ENCODE measurements around the gene RABL6.
"Not testable (repeated sequence)": the region's sequence is repeated elsewhere in the genome, so short reads cannot be mapped to it uniquely, and the experiment has no call there.

RABL6 gene

GRCh38 chr9:136807281-136808074 is at the start of gene RABL6:
TSS of gene RABL6 (plus strand) at chr9:136807948. CDS start at chr9:136808197, 249 bp downstream.
- DNase-seq = peak; percentile 86

- DNase-seq = no peak
These were observed 48.7 kb upstream of the RABL6 start for GRCh38 chr9:136759001-136759400.

GRCh38 chr9:136759436-136760325 is 48.1 kb upstream of the RABL6 start:
- DNase-seq = no peak

DNA sequence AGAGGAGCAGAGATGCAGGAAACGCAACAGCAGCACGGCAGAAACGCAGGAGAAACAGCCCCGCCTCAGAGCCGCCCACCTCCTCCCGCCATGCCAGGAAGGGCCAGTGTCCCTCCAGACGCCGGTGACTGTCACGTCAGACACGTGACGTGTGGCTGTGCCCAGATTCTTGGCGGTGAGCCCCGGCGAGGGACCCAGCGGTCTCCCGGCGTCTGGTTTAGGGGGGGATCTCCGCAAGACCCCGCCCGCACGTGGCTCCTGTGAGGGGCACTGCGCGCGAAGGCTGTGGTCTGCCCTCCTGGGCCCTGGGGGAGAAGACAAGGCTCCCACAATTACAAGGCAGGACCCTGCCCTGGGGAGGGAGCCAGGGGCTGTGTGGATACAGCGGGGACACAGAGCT is 47.3 kb upstream of the RABL6 start:
- DNase-seq = no peak

- peak; percentile 38 for DNase-seq
These were observed 46.8 kb upstream of the RABL6 start for GRCh38 chr9:136760834-136761544.

GRCh38 chr9:136761545-136761981 is 46.2 kb upstream of the RABL6 start:
- DNase-seq = no peak

DNA sequence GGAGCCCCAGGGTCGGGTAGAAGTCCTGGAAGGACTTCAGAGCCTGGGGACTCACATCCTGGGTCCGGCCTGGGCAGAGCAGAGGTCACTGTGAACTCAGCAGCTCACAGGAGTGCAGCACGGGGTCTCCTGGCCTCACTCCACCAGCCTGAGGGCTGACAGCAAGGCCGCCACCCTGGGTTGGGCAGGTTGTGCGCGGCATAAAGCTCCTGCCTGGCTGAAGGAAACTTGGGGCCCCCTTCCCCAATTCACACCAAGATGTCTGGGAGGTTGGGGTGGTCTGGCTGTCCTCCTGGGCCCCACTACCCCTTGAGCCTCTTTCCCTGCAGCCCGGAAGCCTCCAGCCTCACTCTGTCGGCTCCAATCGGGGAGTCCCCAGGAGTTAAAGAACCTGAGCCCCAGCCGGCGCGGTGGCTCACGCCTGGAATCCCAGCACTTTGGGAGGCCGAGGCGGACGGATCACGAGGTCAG is 45.5 kb upstream of the RABL6 start:
- DNase-seq = no peak

- no peak for DNase-seq
These were observed 44.7 kb upstream of the RABL6 start for GRCh38 chr9:136762915-136763648.

DNA sequence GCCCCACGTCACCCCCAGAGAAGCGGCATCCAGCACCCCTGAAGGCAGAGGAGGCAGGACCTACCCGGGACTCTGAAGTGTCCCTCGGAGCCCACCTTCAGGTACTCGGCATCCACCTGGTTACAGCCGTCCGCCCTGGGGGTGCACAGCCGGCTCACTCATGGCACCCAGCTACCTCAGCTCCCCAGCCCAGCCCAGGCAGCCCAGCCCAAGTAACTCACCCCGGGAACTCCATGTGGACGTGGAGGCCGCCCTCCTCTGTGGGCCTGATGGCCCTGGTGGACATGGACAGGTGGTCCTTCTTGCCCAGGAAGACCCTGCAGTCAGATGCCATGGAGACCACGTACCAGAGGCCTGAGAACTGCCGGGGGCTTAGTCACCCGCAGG is 44.1 kb upstream of the RABL6 start:
- no peak for DNase-seq

DNA sequence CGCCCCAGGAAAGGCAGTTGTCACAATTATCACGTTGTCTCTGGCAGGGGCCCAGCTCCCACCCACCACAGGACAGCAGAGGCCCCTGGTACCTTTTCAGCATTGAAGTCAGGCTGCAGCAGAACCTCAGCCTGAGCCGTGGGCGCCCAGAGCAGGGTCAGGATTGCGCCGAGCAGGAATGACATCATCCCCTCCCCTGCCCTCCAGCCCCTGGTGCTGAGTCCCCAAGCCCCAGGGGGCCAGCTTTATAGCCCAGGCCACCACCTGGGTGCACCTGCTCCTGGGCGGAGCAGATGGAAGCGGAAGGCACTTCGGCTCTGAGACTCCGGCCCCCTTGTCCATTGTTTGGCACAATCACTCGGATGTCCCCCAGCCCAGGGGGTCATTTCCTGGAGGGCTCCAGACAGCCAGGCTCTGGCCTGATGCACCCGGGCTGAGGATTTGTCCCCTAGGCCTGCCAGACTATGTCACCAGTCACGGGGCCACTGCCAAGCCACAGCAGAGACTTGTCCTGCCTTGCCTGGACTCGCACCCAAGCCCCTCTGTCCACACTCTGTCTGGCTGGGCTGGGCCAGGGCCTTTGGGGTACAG is 43.4 kb upstream of the RABL6 start, which contains the start of gene LCN15:
TSS of gene LCN15 (minus strand) at position 218 of the 591 bp plus-strand sequence. CDS start at position 188, 30 bp downstream.
- DNase-seq = no peak

DNA sequence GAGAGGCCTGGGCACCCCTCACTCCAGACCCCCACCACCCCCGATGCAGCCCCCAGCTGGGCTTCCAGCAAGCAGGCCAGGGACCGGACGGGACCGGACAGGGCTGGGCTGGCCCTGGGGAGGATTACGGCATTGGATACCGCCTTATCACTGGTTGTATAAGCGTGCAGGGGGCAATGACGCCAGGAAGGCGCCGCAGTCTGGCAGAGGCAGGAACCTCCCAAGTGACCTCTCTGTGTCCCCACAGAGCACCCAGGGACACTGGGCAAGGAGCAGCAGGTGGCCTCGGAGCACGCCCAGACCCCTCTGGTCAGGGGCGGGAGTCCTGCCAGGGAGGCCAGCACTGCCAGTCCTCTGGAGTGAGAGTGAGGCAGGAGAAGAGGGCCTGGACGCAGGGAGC is 42.7 kb upstream of the RABL6 start:
- no peak for DNase-seq

GRCh38 chr9:136765745-136766409 is 41.9 kb upstream of the RABL6 start:
- not testable (repeated sequence) for DNase-seq

DNA sequence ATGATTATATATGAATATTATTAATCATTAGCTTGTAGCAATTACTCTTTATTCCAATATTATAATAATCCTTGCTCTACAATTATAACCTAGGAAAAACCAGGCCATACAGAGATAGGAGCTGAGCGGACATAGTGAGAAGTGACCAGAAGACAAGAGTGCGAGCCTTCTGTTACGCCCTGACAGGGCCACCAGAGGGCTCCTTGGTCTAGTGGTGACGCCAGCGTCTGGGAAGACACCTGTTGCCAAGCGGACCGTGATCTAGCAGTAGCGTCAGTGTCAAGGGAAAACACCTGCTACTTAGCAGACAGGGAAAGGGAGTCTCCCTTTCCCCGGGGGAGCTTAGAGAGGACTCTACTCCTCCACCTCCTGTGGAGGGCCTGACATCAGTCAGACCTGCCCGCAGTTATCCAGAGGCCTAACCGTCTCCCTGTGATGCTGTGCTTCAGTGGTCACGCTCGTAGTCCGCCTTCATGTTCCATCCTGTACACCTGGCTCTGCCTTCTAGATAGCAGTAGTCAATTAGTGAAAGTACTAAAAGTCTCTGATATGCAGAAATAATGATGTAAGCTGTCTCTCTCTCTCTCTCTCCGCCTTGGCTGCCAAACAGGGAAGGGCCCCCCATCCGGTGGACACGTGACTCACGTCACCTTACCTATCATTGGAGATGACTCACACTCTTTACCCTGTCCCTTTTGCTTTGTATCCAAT is 41.2 kb upstream of the RABL6 start:
- peak; percentile 94 for DNase-seq

- peak; percentile 63 for DNase-seq
These were observed 38.0 kb upstream of the RABL6 start for GRCh38 chr9:136769710-136770191.

- no peak for DNase-seq
These were observed 35.8 kb upstream of the RABL6 start for GRCh38 chr9:136771907-136772415.

DNA sequence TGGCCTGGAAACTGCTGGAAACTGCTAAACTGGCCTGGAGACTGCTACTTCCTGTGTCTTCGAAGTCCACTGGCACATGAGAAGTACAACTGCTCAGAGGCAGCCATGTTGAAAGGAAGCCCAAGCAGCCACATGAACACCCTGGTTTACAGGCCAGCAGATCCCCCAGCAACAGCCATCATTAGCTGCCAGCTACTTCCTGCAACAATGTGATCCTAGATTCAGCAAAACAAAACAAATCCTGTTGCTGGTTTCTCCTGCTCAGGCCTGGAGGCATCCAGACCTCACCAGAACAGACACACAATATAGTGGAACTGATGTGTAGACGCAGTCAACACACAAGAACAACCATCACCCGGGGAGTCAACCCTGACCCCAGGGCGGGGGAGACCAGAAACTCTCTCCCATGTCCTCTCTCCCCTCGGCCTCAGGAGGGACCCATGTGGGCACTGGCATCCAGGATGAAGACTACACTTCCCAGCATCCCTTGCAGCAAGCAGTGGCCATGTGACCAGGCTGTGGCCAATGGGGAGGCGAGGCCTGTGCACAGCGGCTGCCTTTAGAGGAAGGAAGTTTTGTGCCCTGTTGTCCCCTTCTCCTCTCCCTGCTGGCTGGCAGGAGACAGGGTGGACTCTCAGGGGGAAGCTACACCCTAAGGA is 34.2 kb upstream of the RABL6 start:
- peak; percentile 31 for DNase-seq

- DNase-seq = no peak
These were observed 33.2 kb upstream of the RABL6 start for GRCh38 chr9:136774416-136775045.

DNA sequence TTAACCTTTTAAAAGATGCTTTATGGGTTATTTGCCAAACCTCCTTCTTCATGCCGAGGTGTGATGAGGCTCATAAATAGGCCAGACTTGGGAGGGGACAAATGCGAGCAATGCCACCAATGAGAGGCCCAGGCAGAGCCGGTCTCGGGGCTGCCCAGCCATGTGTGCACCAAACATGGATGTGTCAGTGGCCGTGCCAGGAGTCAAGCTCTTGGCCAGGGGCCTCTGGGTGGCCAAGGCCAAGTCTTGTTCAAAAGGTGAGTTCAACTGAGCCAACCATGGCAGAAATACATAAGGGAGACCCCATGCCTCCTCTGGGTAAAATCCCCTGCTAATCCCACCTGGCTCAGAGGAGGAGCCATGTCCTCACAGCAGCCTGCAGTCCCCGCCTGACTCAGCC is 32.6 kb upstream of the RABL6 start:
- no peak for DNase-seq

DNA sequence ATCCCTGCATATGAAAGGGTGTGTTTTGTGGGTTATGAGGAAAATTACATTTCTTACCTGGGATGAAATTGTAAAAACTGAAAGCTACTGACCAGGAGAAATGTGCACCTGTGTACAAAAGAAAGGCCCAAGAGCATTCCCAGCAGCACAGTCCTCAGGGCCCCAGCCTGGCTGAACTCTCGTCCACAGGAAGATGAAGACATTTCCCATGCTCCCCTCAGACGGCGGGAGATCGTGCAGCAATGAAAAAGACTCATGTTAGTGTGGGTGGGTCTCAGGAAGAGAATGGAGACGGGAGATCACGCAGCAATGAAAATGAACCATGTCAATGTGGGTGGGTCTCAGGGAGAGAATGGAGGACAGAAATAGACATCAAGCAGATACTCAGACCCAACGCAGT is 30.8 kb upstream of the RABL6 start:
- DNase-seq = no peak

All from NCI-H2171 treated with DMSO at 0.1 percent for 48 hours (cell line).